Testis (tissue), 2 donors: Measurements from ENCODE around the gene CEP70.

Experiments
- POLR2A ChIP-seq: fragments of 450-650 bp; IDR thresholded peaks from one replicate; pipeline ENCODE4 v1.6.1; 2017; ENCODE audit warnings: antibody characterized with exemption, mild to moderate bottlenecking, moderate library complexity
- TF ChIP-seq, protein P1 (sequence below), 3 experiments: fragments of 450-650 bp in 2 of 3; fragments of 200-600 bp in 1 of 3; sonication (generic) in 1 of 3; IDR thresholded peaks; one replicate each; pipeline ENCODE4 v1.5.1; 2016 to 2019; ENCODE audit warnings: antibody characterized with exemption in 3 of 3, mild to moderate bottlenecking in 2 of 3, moderate library complexity in 1 of 3

DNA sequence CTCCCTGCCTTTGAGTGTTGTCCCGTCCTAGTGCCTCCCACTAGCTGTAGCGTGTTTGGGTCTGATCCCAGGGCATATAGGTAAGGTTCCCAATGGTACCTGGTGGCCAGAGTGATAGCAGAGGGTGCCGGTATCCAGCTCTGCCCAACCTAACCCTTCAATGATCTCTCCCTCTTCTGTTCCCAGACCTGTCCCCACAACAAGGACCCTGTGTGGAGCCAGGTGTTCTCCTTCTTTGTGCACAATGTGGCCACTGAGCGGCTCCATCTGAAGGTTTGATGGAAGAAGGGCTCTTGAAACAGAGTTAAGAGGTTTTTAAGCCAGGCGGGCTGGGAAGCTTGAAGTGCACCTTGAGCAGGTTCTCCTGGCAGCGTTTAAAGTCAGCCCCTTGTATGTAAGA is 124.2 kb downstream of the CEP70 start:
- TF ChIP-seq, protein P1, sequence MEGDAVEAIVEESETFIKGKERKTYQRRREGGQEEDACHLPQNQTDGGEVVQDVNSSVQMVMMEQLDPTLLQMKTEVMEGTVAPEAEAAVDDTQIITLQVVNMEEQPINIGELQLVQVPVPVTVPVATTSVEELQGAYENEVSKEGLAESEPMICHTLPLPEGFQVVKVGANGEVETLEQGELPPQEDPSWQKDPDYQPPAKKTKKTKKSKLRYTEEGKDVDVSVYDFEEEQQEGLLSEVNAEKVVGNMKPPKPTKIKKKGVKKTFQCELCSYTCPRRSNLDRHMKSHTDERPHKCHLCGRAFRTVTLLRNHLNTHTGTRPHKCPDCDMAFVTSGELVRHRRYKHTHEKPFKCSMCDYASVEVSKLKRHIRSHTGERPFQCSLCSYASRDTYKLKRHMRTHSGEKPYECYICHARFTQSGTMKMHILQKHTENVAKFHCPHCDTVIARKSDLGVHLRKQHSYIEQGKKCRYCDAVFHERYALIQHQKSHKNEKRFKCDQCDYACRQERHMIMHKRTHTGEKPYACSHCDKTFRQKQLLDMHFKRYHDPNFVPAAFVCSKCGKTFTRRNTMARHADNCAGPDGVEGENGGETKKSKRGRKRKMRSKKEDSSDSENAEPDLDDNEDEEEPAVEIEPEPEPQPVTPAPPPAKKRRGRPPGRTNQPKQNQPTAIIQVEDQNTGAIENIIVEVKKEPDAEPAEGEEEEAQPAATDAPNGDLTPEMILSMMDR (IDR thresholded peaks at IDR 0.05) = no peak
- TF ChIP-seq POLR2A = no peak
